ENCODE data around the gene RASA3.

DNA sequence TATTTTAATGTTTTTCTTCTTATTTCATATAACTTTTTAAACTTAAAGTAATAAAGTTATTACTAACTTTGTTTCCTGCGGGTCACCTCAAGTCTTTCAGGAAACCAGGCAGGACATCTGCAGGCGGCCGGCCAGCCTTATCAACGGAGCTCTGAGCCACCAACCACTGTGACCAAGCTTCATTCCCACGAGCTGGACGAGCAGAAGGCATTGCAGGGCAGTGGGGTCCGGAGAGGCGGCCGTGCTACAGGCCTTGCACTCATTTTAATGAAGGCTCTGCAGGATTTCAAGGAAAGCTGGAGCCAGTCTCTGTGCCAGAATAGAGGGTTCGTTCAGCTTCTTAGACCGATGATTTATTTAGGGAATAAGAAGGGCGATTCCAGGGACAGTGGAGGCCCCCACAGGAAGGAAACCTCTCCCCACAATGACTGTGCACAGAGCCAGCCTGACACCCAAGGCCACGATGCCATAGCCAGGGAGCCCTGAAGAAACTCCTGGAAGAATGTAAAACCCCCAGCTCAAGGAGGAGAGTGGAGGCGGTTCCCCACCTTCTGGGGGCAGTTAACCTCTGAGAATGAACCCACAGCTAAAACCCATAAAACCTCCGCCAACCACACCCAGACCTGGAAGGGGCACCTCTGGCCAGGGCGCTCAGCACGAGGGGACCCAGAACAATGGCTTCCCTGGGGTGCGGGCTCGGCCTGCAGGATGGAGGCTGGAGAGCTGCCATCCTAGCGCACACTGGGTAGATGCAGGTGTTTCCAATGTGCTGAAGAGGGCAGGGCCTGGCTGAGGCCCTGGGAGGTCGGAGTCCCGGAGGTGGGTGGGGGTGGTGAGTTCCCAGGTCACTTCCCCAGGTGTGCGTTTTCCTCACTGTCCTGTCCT, 75.0 kb downstream of the RASA3 start:
- TF ChIP-seq SUZ12 (IDR thresholded peaks at IDR 0.05; ENCODE audit: extremely low read depth, insufficient read depth, insufficient read length), result no peak
- no peak for TF ChIP-seq YY1 (IDR thresholded peaks at IDR 0.05; ENCODE audit: insufficient read depth, insufficient read length)
- TF ChIP-seq ZNF274 (IDR thresholded peaks at IDR 0.05; ENCODE audit: low read depth, low read length), result no peak

Measured in NT2/D1 (cell line).